ENCODE data around the gene SLC6A8.

GRCh38 chrX:153731845-153732215 lies 44.1 kb downstream of the SLC6A8 start:
- no peak for TF ChIP-seq GATA2 (IDR thresholded peaks at IDR 0.05; ENCODE audit: low read depth, low read length)
- no peak for TF ChIP-seq GATA3 (IDR thresholded peaks at IDR 0.05; ENCODE audit: low read depth, low read length)

All from SH-SY5Y (cell line).